Measurements from ENCODE around the gene PSMD6. TPM values are rescaled to one million over a fixed set of nuclear protein-coding genes. Genes with fewer than 3 reads are reported as not detected.
A peak's percentile ranks its signal among the peaks of the same experiment; 100 is the strongest.

Gene PSMD6
- total RNA-seq, 2 experiments from 2014 or later: 67.2 to 70.1 TPM

- Mint-ChIP-seq H3K4me3 (no peak overlapping the region), H3K27me3 (no peaks in the 10 kb centered on the region), H3K36me3 (peaks cover 40% of the 10 kb centered on the region), H3K27ac (no peak overlapping the region), H3K4me1 (peaks cover 16% of the 10 kb centered on the region), H3K9me3 (no peaks in the 10 kb centered on the region)
- ATAC-seq (ENCODE audit: low read depth): no peak
- DNase-seq: no peak
- POLR2A ChIA-PET: interaction anchor here (0.6 kb wide), 1 partner anchor 9 kb away, joined by 3 read pairs; no protein-coding TSS in a partner anchor
These were observed 11.6 kb downstream of the PSMD6 start for GRCh38 chr3:64011685-64012084.

- POLR2A ChIA-PET: no interaction called here
- H3K4me1 Mint-ChIP-seq: peaks cover 16% of the 10 kb centered on the region
- H3K9me3 Mint-ChIP-seq: no peaks in the 10 kb centered on the region
- no peak for ATAC-seq (ENCODE audit: low read depth)
- no peaks in the 10 kb centered on the region for H3K27me3 Mint-ChIP-seq
- no peak overlapping the region for H3K27ac Mint-ChIP-seq
- H3K4me3 Mint-ChIP-seq: no peak overlapping the region
- DNase-seq: no peak
- H3K36me3 Mint-ChIP-seq: peaks cover 40% of the 10 kb centered on the region
These were observed 13.1 kb downstream of the PSMD6 start for GRCh38 chr3:64010199-64010598.

GRCh38 chr3:64009528-64009927, 13.8 kb downstream of the PSMD6 start:
- DNase-seq (no peak), ATAC-seq (ENCODE audit: low read depth) (no peak)
- H3K27me3 Mint-ChIP-seq: no peaks in the 10 kb centered on the region
- peaks cover 16% of the 10 kb centered on the region for H3K4me1 Mint-ChIP-seq
- no peaks in the 10 kb centered on the region for H3K9me3 Mint-ChIP-seq
- H3K4me3 Mint-ChIP-seq: no peak overlapping the region
- H3K36me3 Mint-ChIP-seq: peaks cover 34% of the 10 kb centered on the region
- POLR2A ChIA-PET: no interaction called here
- no peak overlapping the region for H3K27ac Mint-ChIP-seq

- no peaks in the 10 kb centered on the region for H3K27me3 Mint-ChIP-seq
- H3K4me3 Mint-ChIP-seq: no peak overlapping the region
- peaks cover 16% of the 10 kb centered on the region for H3K4me1 Mint-ChIP-seq
- ATAC-seq (ENCODE audit: low read depth) (no peak), DNase-seq (no peak)
- POLR2A ChIA-PET: interaction anchor here (1.0 to 1.5 kb wide), 2 partner anchors 40 to 41 kb away, joined by 4 to 5 read pairs; no protein-coding TSS in a partner anchor
- H3K9me3 Mint-ChIP-seq: no peaks in the 10 kb centered on the region
- H3K36me3 Mint-ChIP-seq: peaks cover 32% of the 10 kb centered on the region
- no peak overlapping the region for H3K27ac Mint-ChIP-seq
These were observed 14.6 kb downstream of the PSMD6 start for GRCh38 chr3:64008487-64009351.

DNA sequence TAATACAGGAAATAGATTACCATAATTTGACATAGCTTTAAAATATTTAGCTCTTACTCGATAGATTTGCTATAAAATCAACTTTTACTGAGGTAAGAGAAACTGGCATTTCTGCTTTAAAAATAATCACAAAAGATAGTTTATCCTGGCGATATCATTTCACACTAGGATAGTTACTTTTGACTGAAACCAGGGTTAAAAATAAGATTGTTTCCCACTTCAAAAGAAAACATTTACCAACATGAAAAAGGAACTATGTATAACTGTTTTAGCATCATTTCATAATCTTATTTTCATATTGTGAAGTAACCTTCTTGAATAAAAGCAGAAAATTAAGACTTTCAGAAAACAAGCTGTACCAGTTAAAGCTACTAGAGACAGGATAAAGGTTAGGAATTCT, 15.3 kb downstream of the PSMD6 start:
- H3K9me3 Mint-ChIP-seq: no peaks in the 10 kb centered on the region
- H3K4me1 Mint-ChIP-seq: peaks cover 16% of the 10 kb centered on the region
- H3K27me3 Mint-ChIP-seq: no peaks in the 10 kb centered on the region
- POLR2A ChIA-PET: interaction anchor here (0.9 to 1.5 kb wide), 3 partner anchors 30 to 41 kb away, joined by 4 to 5 read pairs (median 4); no protein-coding TSS in a partner anchor
- no peak overlapping the region for H3K27ac Mint-ChIP-seq
- no peak overlapping the region for H3K4me3 Mint-ChIP-seq
- DNase-seq (no peak), ATAC-seq (ENCODE audit: low read depth) (no peak)
- H3K36me3 Mint-ChIP-seq: peaks cover 26% of the 10 kb centered on the region

GRCh38 chr3:64003589-64003988, 19.7 kb downstream of the PSMD6 start:
- no peak for ATAC-seq (ENCODE audit: low read depth)
- H3K27ac Mint-ChIP-seq: no peak overlapping the region
- DNase-seq: no peak
- H3K4me3 Mint-ChIP-seq: no peak overlapping the region
- H3K36me3 Mint-ChIP-seq: peaks cover 12% of the 10 kb centered on the region
- no peaks in the 10 kb centered on the region for H3K27me3 Mint-ChIP-seq
- H3K4me1 Mint-ChIP-seq: peaks cover 8% of the 10 kb centered on the region
- POLR2A ChIA-PET: no interaction called here
- no peaks in the 10 kb centered on the region for H3K9me3 Mint-ChIP-seq

DNA sequence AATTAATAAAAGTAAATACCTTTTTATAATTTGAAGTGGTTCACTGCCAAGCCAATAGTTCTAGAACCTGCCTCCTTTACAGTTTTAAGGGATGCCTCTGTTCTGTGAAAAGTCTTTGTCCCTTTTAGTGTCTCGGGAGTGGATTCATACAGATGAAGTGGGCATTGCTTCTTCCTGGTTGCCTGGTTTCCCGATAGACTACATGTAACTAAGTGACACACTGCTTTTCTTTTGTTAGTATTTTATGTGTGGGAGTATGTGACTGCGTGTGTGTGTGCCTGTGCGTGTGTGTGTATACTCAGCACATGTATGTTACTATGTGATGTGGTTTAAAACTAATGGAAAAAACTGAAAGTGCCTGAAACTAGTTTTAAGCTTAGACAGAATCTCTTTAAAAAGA, 21.1 kb downstream of the PSMD6 start:
- DNase-seq: no peak
- peaks cover 9% of the 10 kb centered on the region for H3K4me1 Mint-ChIP-seq
- no peak for ATAC-seq (ENCODE audit: low read depth)
- POLR2A ChIA-PET: no interaction called here
- H3K27me3 Mint-ChIP-seq: no peaks in the 10 kb centered on the region
- H3K9me3 Mint-ChIP-seq: no peaks in the 10 kb centered on the region
- no peak overlapping the region for H3K27ac Mint-ChIP-seq
- peaks cover 10% of the 10 kb centered on the region for H3K36me3 Mint-ChIP-seq
- no peak overlapping the region for H3K4me3 Mint-ChIP-seq

DNA sequence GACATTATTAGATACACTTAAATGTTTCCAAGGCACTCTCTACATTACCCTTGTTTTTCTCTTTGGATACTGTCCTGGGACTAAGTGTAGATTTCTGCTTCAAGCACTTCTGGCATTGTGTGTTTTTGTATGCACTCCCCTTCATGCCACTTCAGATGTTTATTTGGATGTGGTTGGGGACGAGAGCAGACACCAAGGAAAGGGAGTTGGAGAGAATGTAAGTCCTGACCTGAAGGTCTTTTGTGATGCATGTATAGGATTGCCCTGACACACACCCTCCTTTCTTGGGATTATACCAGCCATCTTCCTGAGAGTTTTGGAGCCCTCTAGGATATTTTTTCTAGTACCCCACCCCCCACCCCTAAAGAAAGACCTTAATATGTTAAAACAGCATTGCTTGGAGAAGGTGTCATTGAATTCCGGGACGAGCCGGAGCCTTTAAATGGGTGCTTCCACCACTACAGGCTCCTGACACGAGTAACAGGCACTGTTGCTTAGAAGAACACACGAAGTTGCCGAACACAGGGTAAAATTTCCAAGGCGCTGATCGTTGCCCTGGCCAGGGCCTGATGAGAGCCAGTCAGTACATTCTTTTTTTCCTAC, 22.7 kb downstream of the PSMD6 start:
- Mint-ChIP-seq H3K9me3 (no peaks in the 10 kb centered on the region), H3K36me3 (peaks cover 23% of the 10 kb centered on the region), H3K4me3 (no peak overlapping the region), H3K4me1 (peaks cover 7% of the 10 kb centered on the region), H3K27ac (no peak overlapping the region), H3K27me3 (no peaks in the 10 kb centered on the region)
- no peak for DNase-seq
- ATAC-seq (ENCODE audit: low read depth): no peak
- POLR2A ChIA-PET: no interaction called here

DNA sequence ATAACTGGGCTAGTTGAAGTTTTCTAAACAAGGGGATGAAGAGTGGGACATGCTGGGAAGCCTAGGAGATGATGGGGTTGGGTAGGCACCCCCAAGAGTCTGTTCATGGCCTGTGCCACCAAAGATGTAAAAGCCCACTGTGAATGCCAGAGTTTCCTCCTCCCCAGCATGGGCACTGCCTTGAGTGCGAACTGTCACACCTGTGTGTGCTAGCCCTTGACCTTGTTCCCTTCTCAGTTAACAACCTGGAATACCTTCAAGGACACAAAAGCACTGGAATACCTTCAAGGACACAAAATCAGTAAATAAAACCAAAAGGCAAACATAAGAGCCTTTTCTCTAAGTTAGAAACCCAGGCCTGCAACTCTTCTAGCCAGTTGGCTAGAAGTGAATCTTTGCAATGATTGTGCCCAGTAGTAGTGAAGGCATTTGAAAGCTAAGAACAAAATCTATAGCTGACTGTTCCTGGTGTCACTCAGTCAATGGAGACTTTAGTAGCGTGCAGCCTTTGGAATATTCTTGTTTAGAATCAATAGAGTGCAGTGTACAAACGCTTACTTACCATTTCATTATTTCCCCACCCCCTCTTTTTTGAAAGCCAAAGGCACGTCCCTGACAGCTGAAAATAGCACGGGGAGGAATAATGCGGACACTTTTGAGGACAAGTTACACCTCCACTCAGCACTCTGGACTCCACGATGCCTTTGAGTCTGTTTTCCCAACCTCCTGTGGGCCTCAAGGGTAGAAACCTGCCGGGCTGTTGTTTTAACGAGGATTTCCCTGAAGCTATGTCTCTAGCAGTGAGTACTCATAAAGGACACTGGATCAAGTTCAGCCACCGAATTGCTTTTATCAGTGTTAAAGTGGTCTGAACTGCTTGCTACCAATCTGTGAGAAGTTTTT, 24.2 kb downstream of the PSMD6 start:
- Mint-ChIP-seq H3K9me3 (no peaks in the 10 kb centered on the region), H3K27ac (no peak overlapping the region)
- POLR2A ChIA-PET: no interaction called here

DNA sequence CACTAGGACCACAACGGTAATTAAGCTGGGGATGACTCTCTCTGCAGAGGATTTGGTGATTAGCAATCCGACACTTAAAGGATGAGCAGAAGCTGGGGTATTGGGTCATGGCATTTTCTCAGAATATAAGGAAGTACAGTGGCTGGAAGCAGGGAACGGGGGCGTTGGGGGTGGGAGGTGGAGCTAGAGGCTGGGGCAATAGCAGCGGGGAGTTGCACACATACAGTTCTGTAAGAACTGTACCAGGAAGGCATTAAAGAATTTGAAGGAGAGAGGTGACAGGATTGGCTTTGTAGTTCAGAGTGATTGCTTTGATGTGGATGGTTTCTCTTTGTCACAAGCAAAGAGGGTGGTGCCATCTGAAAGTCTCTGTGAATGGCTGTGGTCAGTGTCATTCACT, 28.2 kb downstream of the PSMD6 start:
- no peak for DNase-seq
- ATAC-seq (ENCODE audit: low read depth): peak; percentile 28
- POLR2A ChIA-PET: interaction anchor here (1.5 to 1.7 kb wide), 2 partner anchors 27 to 83 kb away, joined by 4 read pairs; partner anchors contain the start of gene SCAANT1
- no peaks in the 10 kb centered on the region for H3K9me3 Mint-ChIP-seq
- H3K4me3 Mint-ChIP-seq: no peak overlapping the region
- H3K27ac Mint-ChIP-seq: peak overlapping the region; percentile 77
- H3K4me1 Mint-ChIP-seq: peaks cover 22% of the 10 kb centered on the region
- peaks cover 40% of the 10 kb centered on the region for H3K36me3 Mint-ChIP-seq
- no peaks in the 10 kb centered on the region for H3K27me3 Mint-ChIP-seq

More for the DNA sequence above, 24.2 kb downstream of the PSMD6 start:
- H3K36me3 Mint-ChIP-seq: peaks cover 31% of the 10 kb centered on the region
- DNase-seq: no peak
- no peak overlapping the region for H3K4me3 Mint-ChIP-seq
- H3K4me1 Mint-ChIP-seq: peaks cover 16% of the 10 kb centered on the region
- H3K27me3 Mint-ChIP-seq: no peaks in the 10 kb centered on the region
- ATAC-seq (ENCODE audit: low read depth): no peak

GRCh38 chr3:63993653-63994079, 29.6 kb downstream of the PSMD6 start:
- POLR2A ChIA-PET: interaction anchor here (0.8 to 1.7 kb wide), 4 partner anchors 25 to 82 kb away, joined by 3 to 4 read pairs (median 4); partner anchors contain the start of gene SCAANT1
- peaks cover 28% of the 10 kb centered on the region for H3K4me1 Mint-ChIP-seq

GRCh38 chr3:63992516-63993209, 30.6 kb downstream of the PSMD6 start:
- Mint-ChIP-seq H3K9me3 (no peaks in the 10 kb centered on the region), H3K27me3 (no peaks in the 10 kb centered on the region), H3K27ac (no peak overlapping the region), H3K36me3 (peaks cover 49% of the 10 kb centered on the region), H3K4me3 (no peak overlapping the region), H3K4me1 (peaks cover 36% of the 10 kb centered on the region)
- POLR2A ChIA-PET: interaction anchor here (1.3 kb wide), 1 partner anchor 57 kb away, joined by 3 read pairs; no protein-coding TSS in a partner anchor
- no peak for DNase-seq
- no peak for ATAC-seq (ENCODE audit: low read depth)

More at GRCh38 chr3:63993653-63994079, 29.6 kb downstream of the PSMD6 start:
- DNase-seq: peak; percentile 39
- Mint-ChIP-seq H3K27me3 (no peaks in the 10 kb centered on the region), H3K9me3 (no peaks in the 10 kb centered on the region), H3K36me3 (peaks cover 42% of the 10 kb centered on the region), H3K27ac (peak overlapping the region; percentile 61), H3K4me3 (no peak overlapping the region)
- ATAC-seq (ENCODE audit: low read depth): peak; percentile 78

All from activated naive CD8-positive, alpha-beta T cell treated with anti-CD3 and anti-CD28 coated beads, Interleukin-2, amount 10 ng/mL, durations not matched to agents 7 days and 5 days (primary cell).